ENCODE measurements around the gene ATP6AP2. TPM values are rescaled to one million over a fixed set of nuclear protein-coding genes. Genes with fewer than 3 reads are reported as not detected.

Gene ATP6AP2
- total and polyA plus RNA-seq, 2 of the 8 experiments (the other 6 are each of a cell fraction or from before 2014, with no cell fraction given), result 66.0 to 86.2 TPM

DNA sequence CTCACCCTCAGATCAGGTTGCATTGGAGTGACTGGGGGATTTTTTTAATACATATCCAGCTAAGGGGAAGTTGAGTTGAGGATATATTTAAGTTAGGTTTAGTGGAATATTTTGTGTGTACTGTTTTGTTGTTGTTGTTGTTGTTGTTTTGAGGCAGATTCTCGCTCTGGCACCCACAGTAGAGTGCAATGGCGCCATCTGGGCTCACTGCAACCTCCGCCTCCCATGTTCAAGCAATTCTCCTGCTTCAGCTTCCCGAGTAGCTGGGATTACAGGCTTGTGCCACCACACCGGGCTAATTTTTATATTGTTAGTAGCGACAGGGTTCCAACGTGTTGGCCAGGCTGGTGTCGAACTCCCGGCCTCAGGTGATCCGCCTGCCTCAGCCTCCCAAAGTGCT lies 38.6 kb upstream of the ATP6AP2 start:
- H2BK20ac ChIP-seq (ENCODE audit: low read length), result no peak overlapping the region
- no peak overlapping the region for H4K5ac ChIP-seq (ENCODE audit: insufficient read length, low read depth, low read length)
- H3K4me1 ChIP-seq (replicated peaks in 1 of 4; ENCODE audit: control insufficient read depth in 3 of 4, insufficient read depth in 4 of 4, low read length in 3 of 4), result peaks cover 0 to 9% (median 2%) of the 10 kb centered on the region in 4 experiments; a peak in 3 of 7 replicates
- ChIA-PET POLR2A (ENCODE audit: partially characterized antibody) (no interaction called here), CTCF (ENCODE audit: partially characterized antibody) (interaction anchor here (0.6 to 1.2 kb wide), 7 partner anchors 12 to 63 kb away, joined by 3 read pairs; no protein-coding TSS in a partner anchor)
- no peak overlapping the region for H3K4me2 ChIP-seq (ENCODE audit: insufficient read depth in 1 of 2, low read depth in 2 of 2, low read length in 2 of 2)
- no peak overlapping the region for H2BK12ac ChIP-seq (ENCODE audit: low read depth, low read length)
- H2AK5ac ChIP-seq (ENCODE audit: low read depth, low read length), result no peak overlapping the region
- DNase-seq (ENCODE audit: low read depth in 1 of 2, low spot score in 2 of 2), result no peak
- no peak overlapping the region for H2BK120ac ChIP-seq (replicated peaks; ENCODE audit: low read depth, low read length)
- H3K4me3 ChIP-seq (ENCODE audit: extremely low read depth in 1 of 4, insufficient read depth in 2 of 4, low read depth in 3 of 4, low read length in 4 of 4), result no peak overlapping the region
- H3K9me3 ChIP-seq (ENCODE audit: insufficient read depth in 2 of 2, low read depth in 1 of 2, low read length in 1 of 2), result no peaks in the 10 kb centered on the region
- no peak overlapping the region for H4K8ac ChIP-seq (ENCODE audit: extremely low read depth, insufficient read depth, low read length)
- no peak overlapping the region for H2BK5ac ChIP-seq (ENCODE audit: low read depth, low read length)
- no peak for TF ChIP-seq TAF1 (IDR thresholded peaks at IDR 0.05; ENCODE audit: low read depth, low read length)
- no peak for TF ChIP-seq TBP (IDR thresholded peaks at IDR 0.05; ENCODE audit: low read depth, low read length)
- no peak for TF ChIP-seq TCF12 (IDR thresholded peaks at IDR 0.05; ENCODE audit: low read depth, low read length)
- TF ChIP-seq PHF8 (conservative IDR thresholded peaks at IDR 0.05; ENCODE audit: low read depth, low read length), result no peak
- TF ChIP-seq RAD21 (IDR thresholded peaks at IDR 0.05 in 1 of 2, conservative IDR thresholded peaks at IDR 0.05 in 1 of 2; ENCODE audit: low read depth in 2 of 2, low read length in 2 of 2), result peak in 1 of 2 experiments; percentile 34; a peak in 2 of 4 replicates
- TF ChIP-seq CTBP2 (IDR thresholded peaks at IDR 0.05; ENCODE audit: borderline replicate concordance, insufficient read depth, insufficient read length, low read length), result no peak
- TF ChIP-seq CTCF (IDR thresholded peaks at IDR 0.05; ENCODE audit: control extremely low read depth in 1 of 3, insufficient read depth in 1 of 3, low read depth in 1 of 3, low read length in 3 of 3), result peak in 2 of 3 experiments; percentile 13 to 23; a peak in 2 of 4 replicates
- no peak for TF ChIP-seq BACH1 (IDR thresholded peaks at IDR 0.05; ENCODE audit: low read length)
- no peak for TF ChIP-seq CHD1 (IDR thresholded peaks at IDR 0.05; ENCODE audit: low read depth, low read length)
- TF ChIP-seq CREB1 (IDR thresholded peaks at IDR 0.05), result no peak
- no peaks in the 10 kb centered on the region for H3K79me2 ChIP-seq (ENCODE audit: control insufficient read depth in 1 of 2, insufficient read depth in 2 of 2, low read length in 2 of 2)
- no peak overlapping the region for H3K27ac ChIP-seq (ENCODE audit: low read depth, low read length)
- H3K27me3 ChIP-seq (replicated peaks in 1 of 4; ENCODE audit: control insufficient read depth in 3 of 4, extremely low read depth in 1 of 4, insufficient read depth in 3 of 4, low read length in 3 of 4), result no peaks in the 10 kb centered on the region
- no peak for FAIRE-seq
- H3K36me3 ChIP-seq (ENCODE audit: control insufficient read depth in 2 of 4, insufficient read depth in 4 of 4, low read length in 3 of 4), result no peaks in the 10 kb centered on the region
- H3K56ac ChIP-seq (replicated peaks; ENCODE audit: insufficient read length, low read depth, low read length), result no peak overlapping the region
- H3K23ac ChIP-seq (ENCODE audit: insufficient read length), result no peak overlapping the region
- H3K18ac ChIP-seq (ENCODE audit: extremely low read depth, low read length), result no peak overlapping the region
- H3K9ac ChIP-seq (replicated peaks in 1 of 4; ENCODE audit: extremely low read depth in 1 of 4, low read depth in 3 of 4, low read length in 3 of 4), result no peak overlapping the region
- no peak overlapping the region for H2AFZ ChIP-seq (ENCODE audit: low read length)
- no peak overlapping the region for H4K91ac ChIP-seq (replicated peaks; ENCODE audit: insufficient read length, low read length)
- H3K4ac ChIP-seq (replicated peaks; ENCODE audit: insufficient read length, low read depth, low read length), result no peak overlapping the region
- H4K20me1 ChIP-seq (replicated peaks in 1 of 2; ENCODE audit: control insufficient read depth in 1 of 2, insufficient read depth in 2 of 2, low read length in 2 of 2), result no peaks in the 10 kb centered on the region
- no peaks in the 10 kb centered on the region for H3K79me1 ChIP-seq (ENCODE audit: low read depth, low read length)
- H2BK15ac ChIP-seq (ENCODE audit: low read length), result no peak overlapping the region
- no peak overlapping the region for H3K14ac ChIP-seq (ENCODE audit: insufficient read length)
- H3K23me2 ChIP-seq (ENCODE audit: low read depth, low read length), result no peaks in the 10 kb centered on the region
- WGBS, 2 experiments (ENCODE audit: extremely low coverage in 1 of 2, insufficient coverage in 1 of 2, insufficient read length in 1 of 2, insufficient replicate concordance in 2 of 2, low coverage in 1 of 2, low lambda C conversion rate in 2 of 2, missing lambda C conversion rate in 1 of 2), result 81% methylated on average over 4 of the region's 10 CpGs; no CpG with 5 or more reads in 1 of the 2 experiments
